AG09309 (cell line): ENCODE data around the gene GOLGA6L24.
"Not testable (repeated sequence)": the region's sequence is repeated elsewhere in the genome, so short reads cannot be mapped to it uniquely, and the experiment has no call there.

ENCODE experiments used
- DNase-seq: peaks from one replicate; pipeline ENCODE4 v3.0.0-alpha.2; 2010; ENCODE audit warnings: low read depth
- H3K4me3 ChIP-seq: 2 replicates; pipeline ENCODE4 v1.5.1; 2011; ENCODE audit warnings: mild to moderate bottlenecking, low read depth, low read length, moderate library complexity; ENCODE audit not compliant: control insufficient read depth

GOLGA6L24 gene, protein sequence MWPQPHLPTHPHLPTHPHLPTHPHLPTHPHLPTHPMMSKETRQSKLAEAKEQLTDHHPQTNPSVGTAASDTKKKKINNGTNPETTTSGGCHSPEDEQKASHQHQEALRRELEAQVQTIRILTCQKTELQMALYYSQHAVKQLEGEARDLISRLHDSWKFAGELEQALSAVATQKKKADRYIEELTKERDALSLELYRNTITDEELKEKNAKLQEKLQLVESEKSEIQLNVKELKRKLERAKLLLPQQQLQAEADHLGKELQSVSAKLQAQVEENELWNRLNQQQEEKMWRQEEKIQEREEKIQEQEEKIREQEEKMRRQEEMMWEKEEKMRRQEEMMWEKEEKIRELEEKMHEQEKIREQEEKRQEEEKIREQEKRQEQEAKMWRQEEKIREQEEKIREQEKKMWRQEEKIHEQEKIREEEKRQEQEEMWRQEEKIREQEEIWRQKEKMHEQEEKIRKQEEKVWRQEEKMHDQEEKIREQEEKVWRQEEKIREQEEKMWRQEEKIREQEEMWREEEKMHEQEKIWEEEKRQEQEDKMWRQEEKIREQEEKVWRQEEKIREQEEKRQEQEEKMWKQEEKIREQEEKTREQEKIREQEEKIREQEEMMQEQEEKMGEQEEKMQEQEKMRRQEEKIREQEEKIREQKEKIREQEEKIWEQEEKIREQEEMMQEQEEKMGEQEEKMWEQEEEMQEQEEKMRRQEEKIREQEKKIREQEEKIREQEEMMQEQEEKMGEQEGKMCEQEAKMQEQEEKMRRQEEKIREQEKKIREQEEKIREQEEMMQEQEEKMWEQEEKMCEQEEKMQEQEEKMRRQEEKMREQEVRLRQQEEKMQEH

DNA sequence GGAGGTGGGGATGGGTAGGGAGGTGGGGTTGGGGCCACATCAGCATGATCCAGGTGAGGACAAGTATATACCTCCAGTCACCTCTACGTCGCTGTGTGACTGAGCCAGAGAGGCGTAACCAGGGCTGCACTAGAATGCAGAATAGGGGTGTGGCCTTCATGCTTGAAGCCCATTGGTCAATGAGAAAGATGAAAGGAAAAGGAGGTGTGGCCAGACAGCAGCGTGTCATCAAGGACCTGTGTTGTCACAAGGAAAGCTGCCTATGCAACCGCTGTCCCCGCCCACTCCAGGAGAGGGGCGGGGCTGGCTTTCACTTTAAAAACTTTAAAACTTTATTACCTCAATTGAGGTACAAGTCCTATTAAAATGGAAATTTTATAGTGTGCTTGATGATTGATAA lies at the start of gene GOLGA6L24:
Gene GOLGA6L24, minus strand, starts transcription at position 101 of the 400 bp plus-strand sequence. Its CDS starts 61 bp downstream, at position 40.
- H3K4me3 ChIP-seq, result not testable (repeated sequence)

DNA sequence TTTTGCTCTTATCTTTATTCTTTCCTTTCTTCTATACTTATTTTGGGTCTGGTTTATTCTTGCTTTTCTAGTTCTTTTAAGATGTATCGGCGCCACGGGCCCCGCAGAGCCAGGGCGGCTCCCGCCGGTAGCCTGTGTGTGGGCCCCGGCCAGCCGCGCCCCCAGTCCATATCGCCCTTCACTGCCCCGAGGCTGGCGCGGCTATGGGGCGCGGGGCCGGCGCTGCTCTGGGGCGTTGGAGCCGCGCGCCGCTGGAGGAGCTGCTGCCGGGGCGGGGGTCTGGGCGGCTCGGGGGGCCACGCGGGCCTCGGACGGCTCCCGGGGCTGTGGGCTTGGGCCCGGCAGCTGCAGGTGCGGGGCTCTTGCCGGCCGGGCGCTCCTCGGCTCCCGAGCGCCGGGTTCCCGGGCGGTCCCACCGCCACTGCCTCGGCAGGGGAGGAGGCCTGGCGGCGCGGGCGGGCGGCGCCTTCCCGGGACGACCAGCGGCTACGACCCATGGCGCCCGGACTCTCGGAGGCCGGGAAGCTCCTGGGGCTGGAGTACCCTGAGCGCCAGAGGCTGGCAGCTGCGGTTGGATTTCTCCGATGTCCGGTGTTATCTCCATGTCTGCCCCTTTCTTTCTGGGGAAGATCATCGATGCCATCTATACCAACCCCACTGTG lies 45.0 kb upstream of the GOLGA6L24 start:
- H3K4me3 ChIP-seq, DNase-seq: not testable (repeated sequence)

More for the DNA sequence above, at the start of gene GOLGA6L24:
- not testable (repeated sequence) for DNase-seq

DNA sequence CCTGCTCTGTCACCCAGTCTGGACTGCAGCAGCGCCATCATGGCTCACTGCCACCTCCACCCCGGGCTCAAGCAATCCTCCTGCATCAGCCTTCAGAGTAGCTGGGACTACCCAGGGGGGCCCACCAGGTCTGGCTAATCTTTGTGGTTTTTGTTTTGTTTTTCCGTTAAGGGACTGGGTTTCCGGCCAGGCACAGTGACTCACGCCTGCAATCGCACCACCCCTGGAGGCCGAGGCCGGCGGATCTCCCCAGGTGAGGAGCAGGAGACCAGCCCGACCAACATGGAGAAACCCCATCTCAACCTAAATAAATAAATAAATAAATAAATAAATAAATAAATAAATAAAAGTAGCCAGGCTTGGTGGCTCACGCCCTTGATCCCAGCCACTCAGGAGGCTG lies 38.1 kb upstream of the GOLGA6L24 start:
- H3K4me3 ChIP-seq, DNase-seq: not testable (repeated sequence)

DNA sequence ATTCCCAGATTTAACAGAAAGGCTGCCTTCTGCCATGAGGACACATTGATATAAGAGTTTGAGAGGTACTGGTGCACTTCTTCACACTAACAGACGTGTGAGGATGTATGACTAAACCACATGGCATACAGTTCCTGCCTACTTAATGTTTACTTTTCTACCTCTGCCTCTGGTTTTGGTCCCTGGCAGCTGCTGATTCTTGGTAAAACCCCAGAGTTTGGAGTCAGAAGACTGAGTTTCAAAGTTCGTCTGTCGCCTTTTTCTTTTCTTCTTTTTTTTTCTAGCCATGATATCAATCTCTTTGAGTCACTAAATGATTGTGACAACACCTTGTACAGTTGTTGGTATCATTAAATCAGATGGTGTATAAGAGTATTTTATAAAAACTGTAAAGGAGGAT lies 22.2 kb upstream of the GOLGA6L24 start:
- DNase-seq, H3K4me3 ChIP-seq: not testable (repeated sequence)

DNA sequence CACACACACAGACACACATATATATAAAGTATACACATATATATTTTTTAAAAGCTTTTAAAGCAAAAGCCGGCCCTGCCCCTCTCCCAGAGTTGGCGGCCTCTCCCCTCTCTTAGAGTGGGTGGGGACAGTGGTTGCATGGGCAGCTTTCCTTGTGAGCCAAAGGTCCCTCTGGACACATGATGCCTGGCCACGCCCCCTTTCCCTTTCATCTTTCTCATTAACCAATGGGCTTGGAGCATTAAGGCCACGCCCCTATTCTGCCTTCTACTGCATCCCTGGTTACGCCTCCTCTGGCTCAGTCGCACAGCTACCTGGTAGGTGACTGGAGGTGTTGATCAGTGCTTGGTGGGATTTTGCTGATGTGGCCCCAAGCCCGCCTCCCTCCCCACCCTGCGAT lies 20.5 kb upstream of the GOLGA6L24 start, which contains the start of gene GOLGA8F:
Gene GOLGA8F, plus strand, starts transcription at position 301 of the 400 bp plus-strand sequence. Its CDS starts 98 bp downstream, at position 399.
- not testable (repeated sequence) for H3K4me3 ChIP-seq, DNase-seq

DNA sequence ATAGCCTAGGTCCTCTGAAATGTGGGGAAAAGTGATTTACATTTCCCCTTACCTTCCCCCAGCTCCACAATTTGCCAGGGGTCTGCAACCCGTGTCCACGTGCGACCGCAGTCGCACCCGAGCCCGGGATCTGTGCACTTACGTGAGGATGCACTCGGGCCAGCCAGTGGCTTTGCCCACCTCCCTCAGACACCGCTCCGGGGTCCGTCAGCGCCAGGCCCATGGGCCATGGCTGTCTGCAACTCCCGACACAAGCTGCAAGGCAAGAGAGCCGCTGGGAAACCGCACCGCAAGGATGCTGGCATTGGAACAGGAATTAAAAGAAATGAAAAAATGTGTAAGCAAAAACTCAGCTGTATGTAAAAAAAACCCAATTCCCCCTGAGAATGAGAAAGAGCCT lies 7.6 kb upstream of the GOLGA6L24 start:
- DNase-seq, H3K4me3 ChIP-seq: not testable (repeated sequence)

DNA sequence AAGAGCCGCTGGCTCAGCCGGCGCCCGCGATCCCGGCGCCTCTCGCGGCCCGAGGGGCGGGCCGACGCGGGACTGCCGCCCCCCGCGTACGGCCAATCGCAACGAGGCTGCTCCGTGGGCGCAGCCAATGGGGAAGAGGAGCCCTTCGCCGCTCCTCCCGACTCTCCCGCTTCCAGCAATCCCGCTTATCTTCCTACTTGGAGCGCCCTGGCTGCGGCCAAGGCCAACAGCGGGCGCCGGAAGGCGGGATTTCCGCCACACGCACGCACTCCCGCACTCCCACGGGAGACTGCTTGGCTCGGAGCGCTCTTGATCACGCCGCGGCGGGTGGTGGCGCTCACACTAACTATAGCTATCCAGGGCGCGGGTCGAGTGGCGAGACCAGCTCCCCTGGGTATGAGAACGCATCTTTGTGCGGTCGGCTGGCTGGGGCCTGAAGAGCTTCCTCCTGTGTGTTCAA lies 35.7 kb downstream of the GOLGA6L24 start, which contains the start of gene HERC2:
Gene HERC2, minus strand, starts transcription at position 51 of the 460 bp plus-strand sequence. CDS start 746 bp downstream, outside the sequence.
- H3K4me3 ChIP-seq, result peak within 1 kb of the TSS; percentile 33
- DNase-seq, result not testable (repeated sequence)

DNA sequence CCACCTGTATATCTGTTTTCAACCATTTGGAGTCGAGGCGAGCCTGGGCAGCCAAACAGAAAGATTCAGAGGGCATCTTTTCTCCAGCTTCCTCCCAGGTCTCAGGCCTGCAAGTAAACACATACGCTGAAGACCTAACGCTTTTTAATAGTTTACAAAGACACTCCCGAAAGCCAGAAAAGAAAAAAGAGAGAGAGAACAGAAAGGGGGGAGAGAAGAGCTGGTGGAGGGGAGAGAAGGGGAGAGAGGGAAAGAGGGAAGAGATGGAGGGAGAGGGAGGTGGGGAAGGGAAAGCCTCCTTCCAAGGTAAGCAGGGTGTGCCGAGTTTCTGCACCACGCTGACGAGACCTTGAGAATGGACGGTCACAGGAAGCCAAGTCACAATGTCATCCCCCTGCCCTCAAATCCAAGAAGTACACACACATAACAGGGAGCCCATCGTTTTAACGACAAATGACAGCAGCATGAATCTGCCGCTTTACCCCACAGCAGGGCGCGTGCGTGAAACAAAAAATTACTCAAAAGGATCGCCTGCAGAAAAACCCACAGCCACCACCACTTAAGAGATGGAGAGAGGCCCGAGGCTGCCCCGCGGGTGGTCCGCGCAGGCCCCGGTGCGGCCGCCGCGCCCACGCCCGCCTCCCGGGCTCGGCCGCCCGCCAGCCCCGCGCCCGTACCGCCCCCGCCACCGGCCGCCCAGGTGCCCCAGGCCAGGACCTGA lies 36.4 kb downstream of the GOLGA6L24 start:
- not testable (repeated sequence) for DNase-seq

DNA sequence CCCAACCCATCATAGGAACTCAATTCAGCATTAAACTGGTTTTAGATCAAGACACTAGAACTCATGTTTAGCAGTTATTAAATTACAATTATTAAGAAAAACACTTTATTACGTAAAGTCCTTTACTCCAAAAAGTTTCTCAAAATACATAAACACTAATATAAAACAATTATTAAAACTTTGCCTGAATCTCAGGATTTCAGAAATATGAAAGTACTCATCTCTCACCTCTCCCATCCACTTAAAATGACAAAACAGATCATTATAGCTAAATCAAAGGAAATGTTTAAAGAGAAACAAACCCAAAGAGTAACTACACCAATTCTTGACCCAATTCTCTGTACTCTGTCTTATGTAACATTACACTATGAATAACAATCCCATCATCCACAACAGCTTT lies 38.2 kb downstream of the GOLGA6L24 start:
- not testable (repeated sequence) for H3K4me3 ChIP-seq, DNase-seq

More for the DNA sequence above, 36.4 kb downstream of the GOLGA6L24 start:
- H3K4me3 ChIP-seq, result peak overlapping the region; percentile 33

DNA sequence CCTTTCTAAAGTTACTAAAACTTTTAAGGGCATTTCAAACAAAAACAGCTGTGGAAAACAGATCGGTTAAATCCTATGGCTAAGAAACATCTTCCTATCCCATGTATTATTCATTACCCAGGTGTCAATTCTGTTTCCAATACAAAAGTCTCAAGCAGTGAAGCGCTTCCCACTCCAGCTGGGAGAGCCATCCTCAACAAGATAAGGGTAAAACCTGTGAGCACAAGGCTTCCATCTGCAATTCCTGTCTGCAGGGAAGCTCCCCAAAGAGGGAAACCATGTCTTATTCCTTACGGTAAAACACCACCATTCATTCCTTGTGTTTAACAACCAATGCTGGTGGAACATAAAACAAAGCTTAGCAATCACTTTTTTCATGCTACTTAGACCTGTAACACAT lies 39.1 kb downstream of the GOLGA6L24 start:
- DNase-seq, result not testable (repeated sequence)

DNA sequence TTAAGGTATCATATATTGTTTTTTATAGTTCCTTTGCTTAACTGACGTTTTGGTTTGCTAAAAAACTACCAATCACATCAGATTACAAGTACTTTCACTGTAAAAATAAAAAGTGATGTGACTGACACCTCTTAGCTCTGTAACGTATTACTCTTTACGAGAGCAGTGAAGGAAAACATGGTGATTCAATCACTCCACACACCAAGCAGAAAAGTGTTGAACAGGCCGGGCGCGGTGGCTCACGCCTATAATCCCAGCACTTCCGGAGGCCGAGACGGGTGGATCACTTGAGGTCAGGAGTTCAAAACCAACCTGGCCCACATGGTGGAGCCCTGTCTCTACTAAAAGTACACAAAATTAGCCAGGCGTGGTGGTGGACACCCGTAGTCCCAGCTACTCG lies 39.8 kb downstream of the GOLGA6L24 start:
- not testable (repeated sequence) for H3K4me3 ChIP-seq, DNase-seq

More for the DNA sequence above, 39.1 kb downstream of the GOLGA6L24 start:
- not testable (repeated sequence) for H3K4me3 ChIP-seq

DNA sequence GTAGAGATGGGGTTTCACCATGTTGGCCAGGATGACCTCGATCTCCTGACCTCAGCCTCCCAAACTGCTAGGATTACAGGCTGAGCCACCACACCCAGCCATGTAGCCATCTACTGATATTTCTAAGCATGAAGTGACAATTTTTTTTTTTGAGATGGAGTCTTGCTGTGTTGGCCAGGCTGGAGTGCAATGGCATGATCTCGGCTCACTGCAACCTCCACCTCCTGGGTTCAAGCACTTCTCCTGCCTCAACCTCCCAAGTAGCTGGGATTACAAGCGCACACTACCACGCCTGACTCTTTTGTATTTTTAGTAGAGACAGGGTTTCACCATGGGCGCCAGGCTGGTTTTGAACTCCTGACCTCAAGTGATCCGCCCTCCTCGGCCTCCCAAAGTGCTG lies 40.9 kb downstream of the GOLGA6L24 start:
- DNase-seq, H3K4me3 ChIP-seq: not testable (repeated sequence)

DNA sequence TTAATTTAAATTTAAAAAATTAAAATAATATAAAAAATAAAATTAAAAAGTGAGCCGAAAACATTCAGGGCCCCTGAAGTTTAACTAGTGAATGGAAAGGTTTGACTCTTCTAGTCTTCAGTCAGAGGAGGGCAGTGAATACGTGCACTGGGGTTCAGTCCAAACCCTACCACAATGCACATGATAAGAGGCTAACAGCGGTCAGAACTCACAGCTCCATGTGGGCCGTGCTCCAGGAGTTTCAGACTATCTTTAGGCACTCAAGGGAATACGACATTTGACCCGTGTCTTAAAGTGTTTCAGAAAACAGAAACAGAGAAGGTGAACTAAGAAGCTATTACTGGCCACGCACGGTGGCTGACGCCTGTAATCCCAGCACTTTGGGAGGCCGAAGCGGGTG lies 47.4 kb downstream of the GOLGA6L24 start:
- DNase-seq, H3K4me3 ChIP-seq: not testable (repeated sequence)

DNA sequence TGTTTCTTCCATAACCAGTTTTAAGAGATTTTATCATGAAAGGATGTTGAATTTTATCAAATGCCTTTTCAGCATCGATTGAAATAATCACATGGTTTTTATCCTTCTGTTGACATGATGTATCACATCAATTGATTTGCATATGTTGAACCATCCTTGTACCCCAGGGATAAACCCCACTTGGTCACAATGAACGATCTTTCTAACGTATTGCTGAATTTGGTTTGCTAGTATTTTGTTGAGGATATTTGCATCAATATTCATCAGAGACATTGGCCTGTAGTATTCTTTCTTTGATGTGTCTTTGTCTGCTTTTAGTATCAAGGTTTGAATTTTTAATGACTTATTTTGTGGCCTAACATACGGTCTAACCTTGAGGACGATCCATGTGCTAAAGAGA lies 49.2 kb downstream of the GOLGA6L24 start:
- DNase-seq, H3K4me3 ChIP-seq: not testable (repeated sequence)
